GM23338 (cell line): Measurements from ENCODE around the gene STKLD1. TPM values are rescaled to one million over a fixed set of nuclear protein-coding genes. Genes with fewer than 3 reads are reported as not detected.

ENCODE experiments used
- ATAC-seq: fragments of 200-7000 bp; cut with Tn5 transposase; 3 replicates; pipeline ENCODE4 v1.9.1; 2020
- DNase-seq: peaks from one replicate; pipeline ENCODE4 v3.0.0-alpha.2; 2015; ENCODE audit warnings: low spot score
- H2AFZ ChIP-seq: fragments of 200-600 bp; sonication (generic); 2 replicates; pipeline ENCODE4 v1.8.0; 2016; ENCODE audit warnings: antibody characterized with exemption, mild to moderate bottlenecking, moderate library complexity
- H3F3A ChIP-seq: fragments of 200-600 bp; sonication (generic); replicated peaks from 2 replicates; pipeline ENCODE4 v1.8.0; 2017; ENCODE audit warnings: antibody characterized with exemption, mixed run types, low read depth
- H3K27ac ChIP-seq: fragments of 200-600 bp; sonication (generic); 2 replicates; pipeline ENCODE4 v1.6.1; 2016; ENCODE audit warnings: low read depth
- H3K27me3 ChIP-seq: fragments of 200-600 bp; sonication (generic); 2 replicates; pipeline ENCODE4 v1.8.0; 2016; ENCODE audit warnings: mild to moderate bottlenecking, mixed run types, moderate library complexity; ENCODE audit not compliant: insufficient read depth
- H3K36me3 ChIP-seq: fragments of 200-600 bp; sonication (generic); 2 replicates; pipeline ENCODE4 v1.8.0; 2016; ENCODE audit warnings: mild to moderate bottlenecking; ENCODE audit not compliant: insufficient read depth
- H3K4me1 ChIP-seq: fragments of 200-600 bp; sonication (generic); 2 replicates; pipeline ENCODE4 v1.8.0; 2016; ENCODE audit warnings: mild to moderate bottlenecking, moderate library complexity; ENCODE audit not compliant: insufficient read depth
- H3K4me2 ChIP-seq: fragments of 200-600 bp; sonication (generic); 2 replicates; pipeline ENCODE4 v1.7.1; 2017; ENCODE audit warnings: mixed run types
- H3K4me3 ChIP-seq: fragments of 200-600 bp; sonication (generic); 2 replicates; pipeline ENCODE4 v1.6.1; 2016; ENCODE audit warnings: mixed run types
- H3K79me2 ChIP-seq: fragments of 200-600 bp; sonication (generic); replicated peaks from 2 replicates; pipeline ENCODE4 v1.8.0; 2017; ENCODE audit warnings: mild to moderate bottlenecking; ENCODE audit not compliant: insufficient read depth
- H3K9me2 ChIP-seq: fragments of 200-600 bp; sonication (generic); 2 replicates; pipeline ENCODE4 v1.8.0; 2017; ENCODE audit not compliant: insufficient read depth
- H4K20me1 ChIP-seq: fragments of 200-600 bp; sonication (generic); replicated peaks from 2 replicates; pipeline ENCODE4 v1.8.0; 2017; ENCODE audit warnings: mild to moderate bottlenecking; ENCODE audit not compliant: insufficient read depth
- H3K27ac Mint-ChIP-seq: 2 replicates; pipeline ENCODE4 v1.8.0; 2020; ENCODE audit warnings: inconsistent platforms, mild to moderate bottlenecking, moderate library complexity, mixed read lengths
- H3K27me3 Mint-ChIP-seq: 3 replicates; pipeline ENCODE4 v1.8.0; 2022; ENCODE audit warnings: low read depth, mild to moderate bottlenecking, moderate library complexity, mixed read lengths, inconsistent platforms; ENCODE audit not compliant: insufficient read depth, poor library complexity
- H3K36me3 Mint-ChIP-seq: 3 replicates; pipeline ENCODE4 v1.8.0; 2021; ENCODE audit warnings: low read depth, mild to moderate bottlenecking, inconsistent platforms, moderate library complexity, mixed read lengths
- H3K4me1 Mint-ChIP-seq: 3 replicates; pipeline ENCODE4 v1.8.0; 2020; ENCODE audit warnings: mild to moderate bottlenecking, inconsistent platforms, mixed read lengths
- H3K4me3 Mint-ChIP-seq: 3 replicates; pipeline ENCODE4 v1.8.0; 2021; ENCODE audit warnings: moderate library complexity, mild to moderate bottlenecking, inconsistent platforms, mixed read lengths
- H3K9me3 Mint-ChIP-seq: 3 replicates; pipeline ENCODE4 v1.8.0; 2020; ENCODE audit warnings: moderate library complexity, mild to moderate bottlenecking, inconsistent platforms, mixed read lengths
- CREB1 ChIP-seq: fragments of 250-450 bp; sonication (Bioruptor Pico); IDR thresholded peaks from 2 replicates; pipeline ENCODE4 v1.5.0; 2020; ENCODE audit warnings: low read depth, mild to moderate bottlenecking, moderate library complexity
- ETS1 ChIP-seq: IDR thresholded peaks from 2 replicates; pipeline ENCODE4 v1.6.1; 2016; ENCODE audit warnings: antibody characterized with exemption
- EZH2 ChIP-seq: fragments of 200-600 bp; sonication (generic); IDR thresholded peaks from one replicate; pipeline ENCODE4 v1.8.0; 2017; ENCODE audit warnings: antibody characterized with exemption, mild to moderate bottlenecking, low read depth; ENCODE audit not compliant: unreplicated experiment
- EZH2phosphoT487 ChIP-seq: fragments of 200-600 bp; sonication (generic); IDR thresholded peaks from one replicate; pipeline ENCODE4 v1.8.1; 2018; ENCODE audit warnings: antibody characterized with exemption; ENCODE audit not compliant: unreplicated experiment
- JUNB ChIP-seq: IDR thresholded peaks from one replicate; pipeline ENCODE4 v1.6.1; 2016; ENCODE audit warnings: antibody characterized with exemption; ENCODE audit not compliant: unreplicated experiment
- NANOG ChIP-seq: IDR thresholded peaks from 2 replicates; pipeline ENCODE4 v1.6.1; 2016; ENCODE audit warnings: antibody characterized with exemption, borderline replicate concordance
- POLR2AphosphoS5 ChIP-seq: IDR thresholded peaks from 2 replicates; pipeline ENCODE4 v1.6.1; 2016; ENCODE audit warnings: antibody characterized with exemption, low read depth
- REST ChIP-seq: IDR thresholded peaks from one replicate; pipeline ENCODE4 v1.6.1; 2018; ENCODE audit warnings: antibody characterized with exemption; ENCODE audit not compliant: unreplicated experiment
- STAT1 ChIP-seq: IDR thresholded peaks from one replicate; pipeline ENCODE4 v1.6.1; 2016; ENCODE audit warnings: antibody characterized with exemption; ENCODE audit not compliant: unreplicated experiment
- ZNF114 ChIP-seq: fragments of 250-450 bp; sonication (Bioruptor Pico); IDR thresholded peaks from 2 replicates; pipeline ENCODE4 v1.5.0; 2020; ENCODE audit warnings: mild to moderate bottlenecking, moderate library complexity
- ZNF331 ChIP-seq: fragments of 250-450 bp; sonication (Bioruptor Pico); IDR thresholded peaks from 2 replicates; pipeline ENCODE4 v1.5.0; 2020; ENCODE audit warnings: low read depth, mild to moderate bottlenecking, moderate library complexity
- polyA plus RNA-seq: library from polyadenylated mRNA; unstranded; fragments of >200 nt; fragmentation: Nextera tagmentation; extraction: Ambion mirVana; gene quantifications from 2 replicates; pipeline ENCODE4 v1.2.1, GENCODE V29; 2016
- total RNA-seq: library from RNA; depleted of rRNA; stranded (reverse); fragments of >200 nt; shearing (Covaris generic); gene quantifications from 2 replicates; pipeline ENCODE4 v1.2.3, GENCODE V29; 2014
- TF ChIP-seq, protein P1 (sequence below), 2 experiments: fragments of 200-600 bp in 1 of 2; sonication (generic) in 1 of 2; conservative IDR thresholded peaks; 2 replicates each; pipeline versions ENCODE4 v1.5.1 to v1.6.1; 2016 to 2017; ENCODE audit warnings: antibody characterized with exemption in 2 of 2, low read depth in 2 of 2, mild to moderate bottlenecking in 2 of 2, moderate library complexity in 1 of 2
- TF ChIP-seq, protein P2 (sequence below): fragments of 250-450 bp; sonication (Bioruptor Pico); IDR thresholded peaks from 2 replicates; pipeline ENCODE4 v1.5.0; 2020; ENCODE audit warnings: mild to moderate bottlenecking, moderate library complexity

STKLD1 gene
- total and polyA plus RNA-seq, 2 experiments from 2014 or later, result 0.57 TPM; not detected in 1

- Histone ChIP-seq H3K4me3 (no peak overlapping the region), H3K79me2 (no peaks in the 10 kb centered on the region), H3F3A (no peaks in the 10 kb centered on the region), H3K36me3 (no peaks in the 10 kb centered on the region), H3K27ac (no peak overlapping the region), H3K9me2 (no peaks in the 10 kb centered on the region), H3K4me1 (peaks cover 9% of the 10 kb centered on the region; the same call in 1 of the 2 replicates), H2AFZ (no peak overlapping the region), H3K4me2 (no peak overlapping the region), H4K20me1 (no peaks in the 10 kb centered on the region), H3K27me3 (no peaks in the 10 kb centered on the region)
- H3K27ac Mint-ChIP-seq, result no peak overlapping the region
- peaks cover 8% of the 10 kb centered on the region for H3K27me3 Mint-ChIP-seq
- no peak for ATAC-seq
- TF ChIP-seq POLR2AphosphoS5 (no peak), JUNB (no peak), ZNF114 (CRISPR knock-in tag) (no peak), EZH2phosphoT487 (no peak), CREB1 (no peak), NANOG (no peak), STAT1 (no peak), EZH2 (no peak), ZNF331 (no peak), ETS1 (no peak), REST (no peak)
- TF ChIP-seq, protein P1, sequence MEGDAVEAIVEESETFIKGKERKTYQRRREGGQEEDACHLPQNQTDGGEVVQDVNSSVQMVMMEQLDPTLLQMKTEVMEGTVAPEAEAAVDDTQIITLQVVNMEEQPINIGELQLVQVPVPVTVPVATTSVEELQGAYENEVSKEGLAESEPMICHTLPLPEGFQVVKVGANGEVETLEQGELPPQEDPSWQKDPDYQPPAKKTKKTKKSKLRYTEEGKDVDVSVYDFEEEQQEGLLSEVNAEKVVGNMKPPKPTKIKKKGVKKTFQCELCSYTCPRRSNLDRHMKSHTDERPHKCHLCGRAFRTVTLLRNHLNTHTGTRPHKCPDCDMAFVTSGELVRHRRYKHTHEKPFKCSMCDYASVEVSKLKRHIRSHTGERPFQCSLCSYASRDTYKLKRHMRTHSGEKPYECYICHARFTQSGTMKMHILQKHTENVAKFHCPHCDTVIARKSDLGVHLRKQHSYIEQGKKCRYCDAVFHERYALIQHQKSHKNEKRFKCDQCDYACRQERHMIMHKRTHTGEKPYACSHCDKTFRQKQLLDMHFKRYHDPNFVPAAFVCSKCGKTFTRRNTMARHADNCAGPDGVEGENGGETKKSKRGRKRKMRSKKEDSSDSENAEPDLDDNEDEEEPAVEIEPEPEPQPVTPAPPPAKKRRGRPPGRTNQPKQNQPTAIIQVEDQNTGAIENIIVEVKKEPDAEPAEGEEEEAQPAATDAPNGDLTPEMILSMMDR (conservative IDR thresholded peaks at IDR 0.05; ENCODE audit: low read depth in 2 of 2), result no peak
- TF ChIP-seq, protein P2, sequence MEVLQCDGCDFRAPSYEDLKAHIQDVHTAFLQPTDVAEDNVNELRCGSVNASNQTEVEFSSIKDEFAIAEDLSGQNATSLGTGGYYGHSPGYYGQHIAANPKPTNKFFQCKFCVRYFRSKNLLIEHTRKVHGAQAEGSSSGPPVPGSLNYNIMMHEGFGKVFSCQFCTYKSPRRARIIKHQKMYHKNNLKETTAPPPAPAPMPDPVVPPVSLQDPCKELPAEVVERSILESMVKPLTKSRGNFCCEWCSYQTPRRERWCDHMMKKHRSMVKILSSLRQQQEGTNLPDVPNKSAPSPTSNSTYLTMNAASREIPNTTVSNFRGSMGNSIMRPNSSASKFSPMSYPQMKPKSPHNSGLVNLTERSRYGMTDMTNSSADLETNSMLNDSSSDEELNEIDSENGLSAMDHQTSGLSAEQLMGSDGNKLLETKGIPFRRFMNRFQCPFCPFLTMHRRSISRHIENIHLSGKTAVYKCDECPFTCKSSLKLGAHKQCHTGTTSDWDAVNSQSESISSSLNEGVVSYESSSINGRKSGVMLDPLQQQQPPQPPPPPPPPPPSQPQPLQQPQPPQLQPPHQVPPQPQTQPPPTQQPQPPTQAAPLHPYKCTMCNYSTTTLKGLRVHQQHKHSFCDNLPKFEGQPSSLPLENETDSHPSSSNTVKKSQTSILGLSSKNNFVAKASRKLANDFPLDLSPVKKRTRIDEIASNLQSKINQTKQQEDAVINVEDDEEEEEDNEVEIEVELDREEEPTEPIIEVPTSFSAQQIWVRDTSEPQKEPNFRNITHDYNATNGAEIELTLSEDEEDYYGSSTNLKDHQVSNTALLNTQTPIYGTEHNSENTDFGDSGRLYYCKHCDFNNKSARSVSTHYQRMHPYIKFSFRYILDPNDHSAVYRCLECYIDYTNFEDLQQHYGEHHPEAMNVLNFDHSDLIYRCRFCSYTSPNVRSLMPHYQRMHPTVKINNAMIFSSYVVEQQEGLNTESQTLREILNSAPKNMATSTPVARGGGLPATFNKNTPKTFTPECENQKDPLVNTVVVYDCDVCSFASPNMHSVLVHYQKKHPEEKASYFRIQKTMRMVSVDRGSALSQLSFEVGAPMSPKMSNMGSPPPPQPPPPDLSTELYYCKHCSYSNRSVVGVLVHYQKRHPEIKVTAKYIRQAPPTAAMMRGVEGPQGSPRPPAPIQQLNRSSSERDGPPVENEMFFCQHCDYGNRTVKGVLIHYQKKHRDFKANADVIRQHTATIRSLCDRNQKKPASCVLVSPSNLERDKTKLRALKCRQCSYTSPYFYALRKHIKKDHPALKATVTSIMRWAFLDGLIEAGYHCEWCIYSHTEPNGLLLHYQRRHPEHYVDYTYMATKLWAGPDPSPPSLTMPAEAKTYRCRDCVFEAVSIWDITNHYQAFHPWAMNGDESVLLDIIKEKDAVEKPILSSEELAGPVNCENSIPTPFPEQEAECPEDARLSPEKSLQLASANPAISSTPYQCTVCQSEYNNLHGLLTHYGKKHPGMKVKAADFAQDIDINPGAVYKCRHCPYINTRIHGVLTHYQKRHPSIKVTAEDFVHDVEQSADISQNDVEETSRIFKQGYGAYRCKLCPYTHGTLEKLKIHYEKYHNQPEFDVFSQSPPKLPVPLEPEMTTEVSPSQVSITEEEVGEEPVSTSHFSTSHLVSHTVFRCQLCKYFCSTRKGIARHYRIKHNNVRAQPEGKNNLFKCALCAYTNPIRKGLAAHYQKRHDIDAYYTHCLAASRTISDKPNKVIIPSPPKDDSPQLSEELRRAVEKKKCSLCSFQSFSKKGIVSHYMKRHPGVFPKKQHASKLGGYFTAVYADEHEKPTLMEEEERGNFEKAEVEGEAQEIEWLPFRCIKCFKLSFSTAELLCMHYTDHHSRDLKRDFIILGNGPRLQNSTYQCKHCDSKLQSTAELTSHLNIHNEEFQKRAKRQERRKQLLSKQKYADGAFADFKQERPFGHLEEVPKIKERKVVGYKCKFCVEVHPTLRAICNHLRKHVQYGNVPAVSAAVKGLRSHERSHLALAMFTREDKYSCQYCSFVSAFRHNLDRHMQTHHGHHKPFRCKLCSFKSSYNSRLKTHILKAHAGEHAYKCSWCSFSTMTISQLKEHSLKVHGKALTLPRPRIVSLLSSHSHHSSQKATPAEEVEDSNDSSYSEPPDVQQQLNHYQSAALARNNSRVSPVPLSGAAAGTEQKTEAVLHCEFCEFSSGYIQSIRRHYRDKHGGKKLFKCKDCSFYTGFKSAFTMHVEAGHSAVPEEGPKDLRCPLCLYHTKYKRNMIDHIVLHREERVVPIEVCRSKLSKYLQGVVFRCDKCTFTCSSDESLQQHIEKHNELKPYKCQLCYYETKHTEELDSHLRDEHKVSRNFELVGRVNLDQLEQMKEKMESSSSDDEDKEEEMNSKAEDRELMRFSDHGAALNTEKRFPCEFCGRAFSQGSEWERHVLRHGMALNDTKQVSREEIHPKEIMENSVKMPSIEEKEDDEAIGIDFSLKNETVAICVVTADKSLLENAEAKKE, result no peak
- no peaks in the 10 kb centered on the region for H3K36me3 Mint-ChIP-seq
- DNase-seq, result no peak
- no peak overlapping the region for H3K4me3 Mint-ChIP-seq
- H3K4me1 Mint-ChIP-seq, result 0 out of 3 replicates have a peak, but pooled peaks cover 3% of the 10 kb centered on the region
- H3K9me3 Mint-ChIP-seq, result no peaks in the 10 kb centered on the region
These were observed 78.9 kb downstream of the STKLD1 start for GRCh38 chr9:133454943-133455673.
